ENCODE results near the gene INTS7. TPM values are rescaled to one million over a fixed set of nuclear protein-coding genes. Genes with fewer than 3 reads are reported as not detected.

INTS7 gene
- total RNA-seq, 6 donors from 2014 or later = 8.3 to 16.7 (median 14.6) TPM

DNA sequence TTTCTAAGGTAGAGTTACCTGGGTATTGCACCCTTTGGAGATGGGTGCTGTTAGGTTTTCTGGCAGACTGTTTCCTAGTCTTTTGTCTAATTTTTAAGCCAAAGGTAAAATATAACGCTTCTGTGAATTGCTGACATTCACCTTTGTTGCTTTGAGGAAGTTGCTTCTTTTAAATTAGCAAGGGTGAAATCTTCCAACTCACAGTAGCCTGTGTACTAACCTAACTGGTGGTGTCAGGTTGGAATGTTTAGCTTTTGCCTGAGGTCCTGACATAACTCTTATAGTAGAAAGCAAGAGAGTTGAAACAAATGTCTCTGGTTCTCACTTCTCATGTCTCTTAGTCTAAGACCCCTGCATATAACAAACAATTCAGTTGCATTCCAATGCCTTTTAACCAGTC is 143.6 kb downstream of the INTS7 start:
- no peak for TF ChIP-seq CTCF (IDR thresholded peaks at IDR 0.05)
- DNase-seq = no peak
- no peak overlapping the region for H3K4me3 ChIP-seq
- H3K36me3 ChIP-seq = no peaks in the 10 kb centered on the region
- H3K4me1 ChIP-seq = peaks cover 0 to 5% (median 0%) of the 10 kb centered on the region in 4 donors
- no peaks in the 10 kb centered on the region for H3K9me3 ChIP-seq
- H3K27me3 ChIP-seq = no peaks in the 10 kb centered on the region
- no peak overlapping the region for H3K27ac ChIP-seq
- ATAC-seq (ENCODE audit: low FRiP score in 2 of 2) = no peak
- 61 to 73% methylated on average over 1 of the region's 1 CpG for WGBS, 2 donors

Small RNA genes lying within 50 kb of the gene (small RNA-seq; reads per million reads assigned to genes)
- gene MIR3122 (0 reads per million in 4 donors), gene RF00568 (0 reads per million in 4 donors)

Other genes starting within 250 kb of the INTS7 start
- 10 to 100 TPM; 21.0 to 47.8 (median 33.1) TPM for gene LPGAT1, start 204.8 kb downstream of the INTS7 start, total RNA-seq
- gene DTL, start 191 bp upstream of the INTS7 start, total RNA-seq = 1 to 10 TPM in 5 of 6 donors, under 1 TPM in 1; 0.92 to 5.9 (median 2.2) TPM
- gene PPP2R5A, start 249.9 kb upstream of the INTS7 start, total RNA-seq = 100 to 1,000 TPM in 1 of 6 donors, 10 to 100 TPM in 5; 71.2 to 130 (median 88.5) TPM

Data from upper lobe of left lung (tissue), 6 donors.